ENCODE data around the gene MMP1.
A peak's percentile ranks its signal among the peaks of the same experiment; 100 is the strongest.

The MMP1 gene

DNA sequence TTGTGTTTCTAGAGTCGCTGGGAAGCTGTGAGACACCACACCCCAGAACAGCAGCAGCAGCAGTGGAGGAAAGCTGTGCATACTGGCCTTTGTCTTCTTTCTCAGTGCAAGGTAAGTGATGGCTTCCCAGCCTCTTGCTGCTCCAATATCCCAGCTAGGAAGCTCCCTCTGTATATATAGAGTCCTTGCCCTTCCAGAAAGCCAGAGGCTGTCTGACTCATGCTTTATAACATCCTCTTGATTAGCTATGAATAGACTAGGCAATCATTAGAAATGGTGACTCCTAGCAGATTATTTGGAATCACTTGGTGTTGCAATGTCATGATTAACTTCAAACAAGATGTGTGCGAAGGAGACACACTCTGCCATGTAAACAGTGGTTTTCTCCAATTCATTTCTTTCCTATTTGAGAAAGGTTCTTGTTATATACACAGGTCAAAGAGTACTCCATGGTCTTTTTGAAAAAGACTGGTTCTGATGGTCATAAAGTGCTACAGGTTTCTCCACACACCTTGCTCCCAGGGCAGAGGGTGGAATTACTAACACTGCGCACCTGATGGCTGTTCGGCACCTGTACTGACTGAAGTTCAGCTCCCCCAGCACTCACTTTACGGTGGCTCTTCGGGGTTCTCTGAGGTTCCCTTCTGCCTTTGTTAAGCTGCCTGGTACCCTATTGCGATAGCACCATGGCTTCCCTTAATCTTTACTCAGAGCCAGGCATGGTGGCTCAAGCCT lies at the start of gene MMP1:
MMP1 (minus strand) TSS at position 149 of the 735 bp plus-strand sequence; CDS start at position 81, 68 bp downstream.
- no peaks in the 10 kb centered on the region for H3K27me3 ChIP-seq (ENCODE audit: low read depth, low read length)
- H3K4me3 ChIP-seq (ENCODE audit: low read depth in 1 of 2, low read length in 2 of 2): no peak within 1 kb of the TSS
- H3K27ac ChIP-seq (ENCODE audit: low read length): no peak within 1 kb of the TSS
- H3K36me3 ChIP-seq (ENCODE audit: control insufficient read depth in 1 of 2, insufficient read depth in 2 of 2, low read length in 2 of 2): no peaks in the 10 kb centered on the region
- no peaks in the 10 kb centered on the region for H3K9me3 ChIP-seq (ENCODE audit: control insufficient read depth in 1 of 2, low read length in 2 of 2)
- no peaks in the 10 kb centered on the region for H3K4me1 ChIP-seq (ENCODE audit: control insufficient read depth in 1 of 2, insufficient read depth in 2 of 2, low read length in 2 of 2)

GRCh38 chr11:102846292-102846691 lies 48.3 kb upstream of the MMP1 start:
- Histone ChIP-seq H3K27ac (ENCODE audit: low read length) (no peak overlapping the region), H3K4me3 (ENCODE audit: low read depth in 1 of 2, low read length in 2 of 2) (no peak overlapping the region), H3K4me1 (ENCODE audit: control insufficient read depth in 1 of 2, insufficient read depth in 2 of 2, low read length in 2 of 2) (no peaks in the 10 kb centered on the region), H3K36me3 (ENCODE audit: control insufficient read depth in 1 of 2, insufficient read depth in 2 of 2, low read length in 2 of 2) (no peaks in the 10 kb centered on the region), H3K9me3 (ENCODE audit: control insufficient read depth in 1 of 2, low read length in 2 of 2) (no peaks in the 10 kb centered on the region), H3K27me3 (ENCODE audit: low read depth, low read length) (no peaks in the 10 kb centered on the region)

- Histone ChIP-seq H3K4me3 (ENCODE audit: low read depth in 1 of 2, low read length in 2 of 2) (no peak within 1 kb of the TSS), H3K4me1 (ENCODE audit: control insufficient read depth in 1 of 2, insufficient read depth in 2 of 2, low read length in 2 of 2) (no peaks in the 10 kb centered on the region), H3K27ac (ENCODE audit: low read length) (no peak within 1 kb of the TSS), H3K27me3 (ENCODE audit: low read depth, low read length) (no peaks in the 10 kb centered on the region), H3K9me3 (ENCODE audit: control insufficient read depth in 1 of 2, low read length in 2 of 2) (no peaks in the 10 kb centered on the region), H3K36me3 (ENCODE audit: control insufficient read depth in 1 of 2, insufficient read depth in 2 of 2, low read length in 2 of 2) (no peaks in the 10 kb centered on the region)
These were observed 45.5 kb upstream of the MMP1 start, which contains the start of gene MMP3 for GRCh38 chr11:102843489-102843888. Gene MMP3, minus strand, starts transcription at chr11:102843609. Its CDS starts 63 bp downstream, at chr11:102843546.

- H3K36me3 ChIP-seq (ENCODE audit: control insufficient read depth in 1 of 2, insufficient read depth in 2 of 2, low read length in 2 of 2): no peaks in the 10 kb centered on the region
- H3K4me1 ChIP-seq (ENCODE audit: control insufficient read depth in 1 of 2, insufficient read depth in 2 of 2, low read length in 2 of 2): no peaks in the 10 kb centered on the region
- no peak overlapping the region for H3K27ac ChIP-seq (ENCODE audit: low read length)
- H3K27me3 ChIP-seq (ENCODE audit: low read depth, low read length): no peaks in the 10 kb centered on the region
- no peak overlapping the region for H3K4me3 ChIP-seq (ENCODE audit: low read depth in 1 of 2, low read length in 2 of 2)
- H3K9me3 ChIP-seq (ENCODE audit: control insufficient read depth in 1 of 2, low read length in 2 of 2): no peaks in the 10 kb centered on the region
These were observed 45.0 kb upstream of the MMP1 start for GRCh38 chr11:102842930-102843329.

- Histone ChIP-seq H3K27ac (ENCODE audit: low read length) (no peak overlapping the region), H3K27me3 (ENCODE audit: low read depth, low read length) (no peaks in the 10 kb centered on the region), H3K9me3 (ENCODE audit: control insufficient read depth in 1 of 2, low read length in 2 of 2) (no peaks in the 10 kb centered on the region), H3K36me3 (ENCODE audit: control insufficient read depth in 1 of 2, insufficient read depth in 2 of 2, low read length in 2 of 2) (no peaks in the 10 kb centered on the region), H3K4me3 (ENCODE audit: low read depth in 1 of 2, low read length in 2 of 2) (no peak overlapping the region), H3K4me1 (ENCODE audit: control insufficient read depth in 1 of 2, insufficient read depth in 2 of 2, low read length in 2 of 2) (no peaks in the 10 kb centered on the region)
These were observed 42.1 kb upstream of the MMP1 start for GRCh38 chr11:102840018-102840417.

- H3K27me3 ChIP-seq (ENCODE audit: low read depth, low read length): no peaks in the 10 kb centered on the region
- H3K4me1 ChIP-seq (ENCODE audit: control insufficient read depth in 1 of 2, insufficient read depth in 2 of 2, low read length in 2 of 2): no peaks in the 10 kb centered on the region
- H3K36me3 ChIP-seq (ENCODE audit: control insufficient read depth in 1 of 2, insufficient read depth in 2 of 2, low read length in 2 of 2): no peaks in the 10 kb centered on the region
- H3K9me3 ChIP-seq (ENCODE audit: control insufficient read depth in 1 of 2, low read length in 2 of 2): no peaks in the 10 kb centered on the region
- H3K4me3 ChIP-seq (ENCODE audit: low read depth in 1 of 2, low read length in 2 of 2): no peak overlapping the region
- no peak overlapping the region for H3K27ac ChIP-seq (ENCODE audit: low read length)
These were observed 39.7 kb upstream of the MMP1 start for GRCh38 chr11:102837646-102838045.

GRCh38 chr11:102837156-102837555 lies 39.2 kb upstream of the MMP1 start:
- H3K27me3 ChIP-seq (ENCODE audit: low read depth, low read length): no peaks in the 10 kb centered on the region

DNA sequence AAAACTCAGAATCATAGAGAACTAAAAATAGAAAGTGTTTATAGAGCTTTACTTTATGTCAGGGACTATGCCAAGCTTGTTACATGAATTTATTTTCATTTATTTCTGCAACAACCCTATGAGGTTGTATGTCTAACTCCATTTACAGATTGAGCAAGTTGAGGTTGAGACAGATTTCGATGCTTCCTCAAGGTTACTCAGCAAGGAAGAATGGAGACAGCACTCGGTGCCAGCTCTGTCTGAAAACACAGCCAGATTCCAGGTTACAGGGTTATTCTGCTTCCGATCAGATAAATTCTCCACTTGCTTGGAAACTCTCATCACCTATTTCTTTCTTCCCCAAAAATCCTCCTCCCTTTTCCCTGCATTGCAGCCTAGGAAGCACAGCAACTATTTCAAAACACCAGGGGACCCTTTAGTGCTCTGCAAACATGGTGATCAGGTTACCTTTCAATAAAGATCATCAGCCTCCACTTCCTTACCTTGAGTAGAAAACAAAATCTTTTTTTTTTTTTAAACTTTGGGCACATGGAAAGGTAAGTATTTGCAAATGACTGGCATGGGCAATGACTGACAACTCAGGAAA lies 38.4 kb upstream of the MMP1 start:
- H3K27ac ChIP-seq (ENCODE audit: low read length): no peak overlapping the region
- H3K9me3 ChIP-seq (ENCODE audit: control insufficient read depth in 1 of 2, low read length in 2 of 2): no peaks in the 10 kb centered on the region
- H3K4me1 ChIP-seq (ENCODE audit: control insufficient read depth in 1 of 2, insufficient read depth in 2 of 2, low read length in 2 of 2): no peaks in the 10 kb centered on the region
- no peaks in the 10 kb centered on the region for H3K27me3 ChIP-seq (ENCODE audit: low read depth, low read length)
- H3K36me3 ChIP-seq (ENCODE audit: control insufficient read depth in 1 of 2, insufficient read depth in 2 of 2, low read length in 2 of 2): no peaks in the 10 kb centered on the region
- no peak overlapping the region for H3K4me3 ChIP-seq (ENCODE audit: low read depth in 1 of 2, low read length in 2 of 2)

More at GRCh38 chr11:102837156-102837555, 39.2 kb upstream of the MMP1 start:
- H3K9me3 ChIP-seq (ENCODE audit: control insufficient read depth in 1 of 2, low read length in 2 of 2): no peaks in the 10 kb centered on the region
- H3K4me1 ChIP-seq (ENCODE audit: control insufficient read depth in 1 of 2, insufficient read depth in 2 of 2, low read length in 2 of 2): no peaks in the 10 kb centered on the region
- H3K36me3 ChIP-seq (ENCODE audit: control insufficient read depth in 1 of 2, insufficient read depth in 2 of 2, low read length in 2 of 2): no peaks in the 10 kb centered on the region
- H3K4me3 ChIP-seq (ENCODE audit: low read depth in 1 of 2, low read length in 2 of 2): no peak overlapping the region
- H3K27ac ChIP-seq (ENCODE audit: low read length): no peak overlapping the region

DNA sequence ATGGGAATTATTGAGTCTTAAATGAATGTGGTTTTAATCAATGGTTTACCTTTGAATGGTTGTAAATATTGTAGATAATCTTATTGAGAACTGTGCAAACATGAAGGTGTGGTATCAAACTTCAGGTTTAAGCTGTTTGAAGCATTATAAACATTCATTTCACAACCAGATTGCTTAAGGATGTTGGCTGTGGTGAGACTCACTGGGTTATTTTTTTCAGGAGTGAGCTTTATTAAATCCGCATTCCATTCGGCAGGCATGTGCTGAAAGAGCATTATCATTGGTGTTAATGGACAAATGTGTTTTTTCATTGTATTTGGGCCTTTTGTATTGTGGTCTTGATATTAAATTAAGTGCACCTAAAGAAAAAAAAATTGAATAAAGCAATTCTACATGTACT lies 35.8 kb upstream of the MMP1 start:
- Histone ChIP-seq H3K4me1 (ENCODE audit: control insufficient read depth in 1 of 2, insufficient read depth in 2 of 2, low read length in 2 of 2) (no peaks in the 10 kb centered on the region), H3K4me3 (ENCODE audit: low read depth in 1 of 2, low read length in 2 of 2) (peak overlapping the region in 1 of 2 donors; percentile 30), H3K36me3 (ENCODE audit: control insufficient read depth in 1 of 2, insufficient read depth in 2 of 2, low read length in 2 of 2) (no peaks in the 10 kb centered on the region), H3K9me3 (ENCODE audit: control insufficient read depth in 1 of 2, low read length in 2 of 2) (no peaks in the 10 kb centered on the region), H3K27ac (ENCODE audit: low read length) (no peak overlapping the region), H3K27me3 (ENCODE audit: low read depth, low read length) (no peaks in the 10 kb centered on the region)

DNA sequence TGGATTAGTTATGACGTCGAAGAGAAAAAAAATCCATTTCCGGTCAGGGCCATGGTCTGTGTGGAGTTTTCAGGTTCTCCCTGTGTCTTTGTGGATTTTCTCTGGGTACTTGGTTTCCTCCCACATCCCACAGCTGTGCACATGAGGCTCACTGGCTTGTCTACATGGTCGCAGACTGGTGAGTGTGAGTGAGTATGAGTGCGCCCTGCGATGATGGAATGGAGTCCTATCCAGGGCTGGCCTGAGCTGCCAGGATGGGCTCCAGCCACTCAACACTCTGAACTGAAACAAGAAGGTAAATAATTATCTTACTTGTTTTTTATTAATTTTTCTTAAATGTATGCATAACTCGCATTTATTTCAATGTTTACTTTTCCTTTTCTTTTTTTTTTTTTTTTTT lies 34.7 kb upstream of the MMP1 start:
- peak overlapping the region in 1 of 2 donors; percentile 40 for H3K4me3 ChIP-seq (ENCODE audit: low read depth in 1 of 2, low read length in 2 of 2)

DNA sequence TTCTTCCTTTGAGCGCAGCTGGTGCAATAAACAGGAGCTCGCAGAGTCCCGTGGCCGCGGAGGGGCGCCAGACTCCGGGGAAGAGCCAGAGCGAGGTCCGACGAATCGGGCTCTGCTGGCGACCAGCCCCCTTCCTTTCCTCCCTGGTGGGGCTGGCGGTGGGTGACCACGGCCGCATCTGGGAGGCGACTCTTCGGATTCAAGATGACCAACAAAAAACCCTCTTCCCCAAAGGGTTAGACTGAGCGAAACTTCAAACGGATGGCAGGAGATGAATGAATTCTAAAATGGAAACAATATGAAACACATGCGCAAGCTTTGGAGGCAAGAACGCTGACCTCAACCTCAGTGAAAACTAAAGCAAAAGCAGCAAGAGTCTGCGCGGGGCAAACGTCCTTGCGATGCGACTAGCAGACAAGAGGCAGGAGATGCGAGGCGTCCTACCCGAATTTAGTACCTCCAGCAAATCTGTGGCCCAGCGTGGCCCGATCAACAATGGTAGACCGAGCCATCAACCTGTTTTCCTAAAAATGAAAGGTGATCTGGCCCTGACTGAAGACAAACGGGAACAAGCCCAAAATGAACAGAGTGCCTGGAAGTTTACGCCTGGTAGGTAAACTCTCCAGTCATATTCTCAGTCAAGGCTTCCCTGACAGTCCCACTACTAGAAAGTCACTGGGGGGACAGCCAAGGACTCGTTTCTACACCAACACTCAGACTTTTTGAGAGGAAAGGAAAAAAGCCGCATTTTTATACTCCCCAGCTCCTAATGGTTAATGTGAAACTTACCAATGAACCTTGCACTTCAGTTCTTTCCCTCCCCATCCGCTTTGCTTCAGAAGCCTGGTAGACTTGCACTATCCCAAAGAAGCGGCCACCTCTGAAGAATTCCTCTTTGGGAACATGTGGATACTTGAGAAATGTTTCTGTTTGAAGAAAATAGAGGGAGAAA lies 33.8 kb upstream of the MMP1 start:
- H3K9me3 ChIP-seq (ENCODE audit: control insufficient read depth in 1 of 2, low read length in 2 of 2): no peaks in the 10 kb centered on the region
- H3K36me3 ChIP-seq (ENCODE audit: control insufficient read depth in 1 of 2, insufficient read depth in 2 of 2, low read length in 2 of 2): no peaks in the 10 kb centered on the region
- H3K4me3 ChIP-seq (ENCODE audit: low read depth in 1 of 2, low read length in 2 of 2): peak overlapping the region; percentile 5 to 40
- no peaks in the 10 kb centered on the region for H3K27me3 ChIP-seq (ENCODE audit: low read depth, low read length)
- H3K4me1 ChIP-seq (ENCODE audit: control insufficient read depth in 1 of 2, insufficient read depth in 2 of 2, low read length in 2 of 2): no peaks in the 10 kb centered on the region
- peak overlapping the region; percentile 83 for H3K27ac ChIP-seq (ENCODE audit: low read length)

More for the DNA sequence above, 34.7 kb upstream of the MMP1 start:
- peak overlapping the region; percentile 83 for H3K27ac ChIP-seq (ENCODE audit: low read length)
- H3K4me1 ChIP-seq (ENCODE audit: control insufficient read depth in 1 of 2, insufficient read depth in 2 of 2, low read length in 2 of 2): no peaks in the 10 kb centered on the region
- H3K36me3 ChIP-seq (ENCODE audit: control insufficient read depth in 1 of 2, insufficient read depth in 2 of 2, low read length in 2 of 2): no peaks in the 10 kb centered on the region
- H3K27me3 ChIP-seq (ENCODE audit: low read depth, low read length): no peaks in the 10 kb centered on the region
- no peaks in the 10 kb centered on the region for H3K9me3 ChIP-seq (ENCODE audit: control insufficient read depth in 1 of 2, low read length in 2 of 2)

Data from muscle layer of duodenum (tissue), 2 donors.